T follicular helper cell (primary cell): ENCODE results near the gene TSC22D4.

Experiments
- DNase-seq: peaks from one replicate; pipeline ENCODE4 v3.0.0-alpha.2; 2020; ENCODE audit warnings: low read depth

TSC22D4 gene

GRCh38 chr7:100492738-100493475, 13.9 kb upstream of the TSC22D4 start:
- no peak for DNase-seq

DNA sequence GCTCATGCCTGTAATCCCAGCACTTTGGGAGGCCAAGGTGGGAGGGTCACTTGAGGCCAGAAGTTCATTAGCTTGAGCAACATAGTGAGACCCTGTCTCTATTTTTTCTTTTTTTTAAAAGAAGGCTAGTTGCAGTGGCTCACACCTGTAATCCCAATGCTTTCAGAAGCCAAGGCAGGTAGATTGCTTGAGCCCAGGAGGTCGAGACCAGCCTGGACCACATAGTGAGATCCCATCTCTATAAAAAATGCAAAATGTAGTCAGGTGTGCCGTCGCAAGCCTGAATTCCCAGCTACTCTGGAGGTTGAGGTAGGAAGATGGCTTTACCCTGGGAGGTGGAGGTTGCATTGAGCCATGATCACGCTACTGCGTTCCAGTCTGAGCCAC, 12.2 kb upstream of the TSC22D4 start:
- no peak for DNase-seq

- no peak for DNase-seq
Measured at GRCh38 chr7:100490483-100491191, 11.6 kb upstream of the TSC22D4 start.

DNA sequence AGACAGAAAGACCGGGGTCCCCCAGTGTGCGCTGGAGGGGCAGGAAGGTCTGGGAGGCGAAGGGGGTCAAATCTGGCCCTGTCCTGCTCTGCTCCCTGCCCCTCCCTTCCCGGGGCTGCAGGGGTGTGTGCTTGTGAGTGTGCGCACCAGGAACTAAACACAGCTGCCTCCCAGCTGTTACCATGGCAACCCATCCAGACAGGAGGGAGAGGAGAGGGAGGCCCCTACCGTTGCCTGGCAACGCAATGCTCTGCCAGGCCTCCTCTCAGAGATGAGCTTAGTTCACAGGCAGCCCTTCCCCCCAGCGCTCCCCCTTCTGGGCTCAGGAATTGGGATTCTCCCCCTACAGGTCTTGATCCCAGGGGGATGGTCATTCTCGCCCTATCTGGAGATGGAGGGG, 10.8 kb upstream of the TSC22D4 start:
- DNase-seq: peak; percentile 47

DNA sequence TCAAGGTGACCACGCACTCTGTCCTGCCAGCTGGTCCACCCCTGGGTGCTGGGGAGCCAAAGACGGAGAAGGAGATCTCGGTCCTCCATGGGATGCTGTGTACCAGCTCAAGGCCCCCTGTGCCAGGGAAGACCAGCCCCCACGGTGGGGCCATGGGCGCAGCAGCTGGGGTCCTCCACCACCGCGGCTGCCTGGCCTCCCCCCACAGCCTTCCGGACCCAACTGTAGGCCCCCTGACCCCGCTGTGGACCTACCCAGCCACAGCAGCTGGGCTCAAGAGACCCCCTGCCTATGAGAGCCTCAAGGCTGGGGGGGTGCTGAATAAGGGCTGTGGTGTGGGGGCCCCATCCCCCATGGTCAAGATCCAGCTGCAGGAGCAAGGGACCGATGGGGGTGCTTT, 10.1 kb upstream of the TSC22D4 start:
- no peak for DNase-seq

DNA sequence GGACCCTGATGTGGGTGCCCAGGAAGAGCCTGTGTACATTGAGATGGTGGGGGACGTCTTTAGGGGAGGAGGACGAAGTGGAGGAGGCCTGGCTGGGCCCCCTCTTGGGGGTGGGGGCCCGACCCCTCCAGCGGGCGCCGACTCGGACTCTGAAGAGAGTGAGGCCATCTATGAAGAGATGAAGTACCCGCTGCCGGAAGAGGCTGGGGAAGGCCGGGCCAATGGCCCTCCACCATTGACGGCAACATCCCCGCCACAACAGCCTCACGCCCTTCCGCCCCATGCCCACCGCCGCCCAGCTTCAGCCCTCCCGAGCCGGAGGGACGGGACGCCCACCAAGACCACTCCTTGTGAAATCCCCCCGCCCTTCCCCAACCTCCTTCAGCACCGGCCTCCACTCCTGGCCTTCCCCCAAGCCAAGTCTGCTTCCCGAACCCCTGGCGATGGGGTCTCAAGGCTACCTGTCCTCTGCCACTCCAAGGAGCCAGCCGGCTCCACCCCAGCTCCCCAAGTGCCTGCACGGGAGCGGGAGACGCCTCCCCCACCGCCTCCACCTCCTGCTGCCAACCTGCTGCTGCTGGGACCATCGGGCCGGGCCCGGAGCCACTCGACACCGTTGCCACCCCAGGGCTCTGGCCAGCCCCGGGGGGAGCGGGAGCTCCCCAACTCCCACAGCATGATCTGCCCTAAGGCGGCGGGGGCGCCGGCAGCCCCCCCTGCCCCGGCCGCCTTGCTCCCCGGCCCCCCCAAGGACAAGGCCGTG, 9.5 kb upstream of the TSC22D4 start:
- DNase-seq: no peak

- no peak for DNase-seq
Measured at GRCh38 chr7:100486753-100487446, 7.9 kb upstream of the TSC22D4 start.

DNA sequence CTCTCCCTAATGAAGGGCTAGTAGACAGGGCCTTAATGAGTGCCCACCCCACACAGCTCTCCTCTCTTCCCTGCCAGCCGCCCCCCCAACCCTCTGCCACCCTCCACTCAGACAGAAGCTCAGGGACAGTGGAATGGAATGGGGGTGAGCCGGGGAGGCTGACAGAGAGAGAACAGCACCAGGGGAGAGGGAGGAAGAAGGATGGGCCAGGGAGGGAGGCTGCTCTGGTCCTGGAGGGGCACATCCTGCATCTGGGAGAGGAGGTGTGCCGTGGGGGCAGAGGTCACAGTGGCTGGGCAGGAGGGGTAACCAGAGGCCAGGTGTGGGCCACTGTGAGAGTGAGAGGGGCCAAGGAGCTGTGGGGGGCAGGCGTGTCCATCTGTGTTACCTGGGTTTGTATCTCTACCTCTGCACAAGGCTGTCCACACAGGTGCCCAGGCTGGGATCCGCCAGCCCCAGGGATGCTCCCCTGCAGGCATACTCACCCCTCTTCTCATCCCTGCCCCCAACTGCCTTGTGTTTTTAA, 7.2 kb upstream of the TSC22D4 start:
- DNase-seq: no peak

DNA sequence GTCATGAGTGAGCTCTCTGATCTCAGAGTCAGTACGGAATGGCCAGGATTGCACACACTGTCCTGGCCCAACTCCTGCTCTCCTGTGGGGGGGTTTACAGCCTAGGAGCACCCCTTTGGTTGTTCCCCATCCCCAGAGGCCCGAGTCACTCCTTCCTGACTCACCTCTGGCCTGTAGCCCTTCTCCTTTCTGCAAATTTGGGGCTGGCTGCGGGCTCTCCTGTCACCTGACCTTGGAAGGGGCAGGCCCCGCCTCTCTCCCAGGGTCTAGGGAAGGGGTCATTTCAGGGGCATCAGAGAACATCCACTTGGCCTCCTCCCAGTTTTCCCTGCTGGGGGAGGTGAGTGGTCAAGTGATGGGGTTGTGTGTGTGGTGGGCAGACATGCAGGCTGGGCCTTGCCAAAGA, 6.5 kb upstream of the TSC22D4 start:
- DNase-seq: no peak

DNA sequence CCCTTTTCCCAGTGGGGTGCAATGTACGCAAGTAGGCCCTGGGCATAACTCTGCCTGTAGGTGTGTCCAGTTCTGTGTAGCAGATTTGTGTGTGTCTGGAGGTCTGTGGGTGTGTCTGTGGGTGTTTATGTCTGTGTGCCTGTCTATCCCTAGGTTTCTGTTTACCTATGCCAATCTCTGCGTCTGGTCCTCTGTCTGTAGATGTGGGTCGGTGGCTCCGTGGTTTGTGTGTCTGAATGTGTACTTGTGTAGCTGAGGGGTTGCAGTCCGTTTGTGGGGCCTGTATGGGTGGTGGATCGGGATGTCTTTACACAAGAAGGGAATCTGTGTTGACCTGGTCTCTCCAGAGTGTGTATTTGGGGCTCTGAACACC, 5.6 kb upstream of the TSC22D4 start:
- no peak for DNase-seq

DNA sequence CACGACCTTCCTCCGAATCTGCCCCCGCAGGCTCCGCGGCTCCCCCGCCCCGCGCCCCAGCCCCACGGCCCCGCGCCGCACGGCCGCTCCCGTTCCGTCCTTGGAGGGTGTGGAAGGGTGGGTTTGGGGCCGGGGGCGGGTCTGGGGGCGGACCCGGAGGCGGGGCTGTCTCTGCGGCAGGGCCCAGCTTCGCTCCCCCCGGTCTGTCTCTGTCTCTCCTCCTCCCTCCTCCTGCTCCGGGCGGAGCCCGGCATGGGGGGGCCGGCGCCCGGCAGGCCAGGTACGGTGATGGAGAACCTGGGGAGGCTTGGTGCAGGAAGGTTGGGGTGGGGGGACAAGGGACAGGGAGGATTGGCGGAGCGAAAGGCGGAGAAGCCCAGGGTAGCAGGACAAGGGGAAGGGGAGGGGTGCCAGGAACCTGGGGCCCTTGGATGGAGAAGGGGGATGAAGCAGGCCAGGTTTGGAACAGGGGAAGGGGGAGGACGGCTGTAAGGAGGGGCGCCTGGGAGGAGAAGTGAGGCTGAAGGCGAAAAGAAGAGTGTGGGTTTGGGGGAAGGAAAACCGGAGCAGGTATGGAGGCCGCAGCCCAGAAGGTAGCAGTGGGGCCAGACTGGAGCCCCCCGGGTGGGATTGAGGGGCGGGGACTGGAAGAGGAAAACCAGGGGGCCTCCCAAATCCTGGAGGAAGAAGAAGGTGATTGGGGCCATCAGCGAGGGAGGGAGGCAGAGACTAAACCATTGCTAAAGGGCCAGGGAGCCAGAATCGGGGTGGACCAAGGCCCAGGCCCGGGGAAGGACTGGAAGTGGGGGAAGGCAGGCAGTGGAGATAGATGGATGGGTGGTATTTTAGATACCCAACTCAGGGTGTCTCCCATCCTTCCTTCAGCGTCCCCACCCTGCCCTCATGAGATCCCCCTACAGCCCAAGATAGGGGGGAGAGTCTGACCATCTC, 5.0 kb upstream of the TSC22D4 start, which contains the start of gene NYAP1:
NYAP1 (plus strand) TSS at position 206 of the 951 bp plus-strand sequence. CDS start 1,385 bp downstream, outside the sequence.
- peak; percentile 47 for DNase-seq

DNA sequence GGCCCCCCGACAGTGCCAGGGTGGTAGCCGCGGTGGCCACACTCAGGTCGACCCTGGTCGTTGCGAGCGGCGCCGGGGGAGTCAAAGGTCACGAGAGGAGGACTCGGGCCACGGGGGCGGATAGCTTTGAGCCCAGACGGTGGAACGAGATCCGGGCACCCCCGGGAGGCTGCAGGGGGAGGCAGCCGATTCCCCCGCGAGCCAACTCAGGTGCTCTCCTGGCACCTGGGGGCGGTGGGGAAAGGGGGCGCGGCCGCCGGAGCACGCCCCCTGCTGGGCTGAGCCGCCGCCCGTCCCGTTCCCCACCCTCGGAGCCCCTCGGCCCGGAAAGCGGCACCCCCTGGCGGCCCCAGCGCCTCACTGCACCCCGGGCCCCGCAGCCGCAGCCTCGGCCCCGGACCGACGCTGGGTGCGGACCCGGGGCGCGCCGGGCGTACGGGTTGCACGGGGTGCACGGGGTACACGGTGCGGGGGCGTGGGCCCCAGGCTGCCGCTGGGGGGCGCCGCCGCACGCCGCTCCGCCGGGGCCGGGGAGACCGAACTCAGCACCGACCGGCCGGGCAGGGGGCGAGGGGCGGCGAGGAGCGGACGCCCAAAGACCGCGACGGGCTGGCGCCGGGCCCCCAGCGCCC, 4.2 kb upstream of the TSC22D4 start:
- DNase-seq: peak; percentile 71

- no peak for DNase-seq
Measured at GRCh38 chr7:100482728-100483089, 3.7 kb upstream of the TSC22D4 start.

DNA sequence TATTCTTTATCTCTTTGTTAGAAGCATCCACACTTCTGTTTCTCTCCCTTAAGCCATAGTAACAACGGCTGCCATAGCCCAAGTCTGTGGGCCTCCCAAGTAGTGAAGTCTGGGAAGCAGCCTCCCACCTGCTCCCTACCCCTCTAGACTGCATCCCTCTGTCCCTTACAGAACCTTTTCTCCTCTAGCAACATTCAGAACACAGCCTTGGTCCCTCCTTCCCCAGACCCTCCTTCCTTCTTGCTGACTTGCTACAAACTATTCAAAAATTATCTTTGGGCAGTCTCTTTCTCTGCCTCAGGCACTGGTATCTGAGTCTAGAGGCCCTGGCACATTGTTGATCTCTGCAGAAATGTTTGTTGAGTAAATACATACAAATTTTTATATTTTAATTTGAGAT, 2.5 kb upstream of the TSC22D4 start:
- no peak for DNase-seq

GRCh38 chr7:100477871-100478267, 1.1 kb downstream of the TSC22D4 start:
- DNase-seq: no peak

DNA sequence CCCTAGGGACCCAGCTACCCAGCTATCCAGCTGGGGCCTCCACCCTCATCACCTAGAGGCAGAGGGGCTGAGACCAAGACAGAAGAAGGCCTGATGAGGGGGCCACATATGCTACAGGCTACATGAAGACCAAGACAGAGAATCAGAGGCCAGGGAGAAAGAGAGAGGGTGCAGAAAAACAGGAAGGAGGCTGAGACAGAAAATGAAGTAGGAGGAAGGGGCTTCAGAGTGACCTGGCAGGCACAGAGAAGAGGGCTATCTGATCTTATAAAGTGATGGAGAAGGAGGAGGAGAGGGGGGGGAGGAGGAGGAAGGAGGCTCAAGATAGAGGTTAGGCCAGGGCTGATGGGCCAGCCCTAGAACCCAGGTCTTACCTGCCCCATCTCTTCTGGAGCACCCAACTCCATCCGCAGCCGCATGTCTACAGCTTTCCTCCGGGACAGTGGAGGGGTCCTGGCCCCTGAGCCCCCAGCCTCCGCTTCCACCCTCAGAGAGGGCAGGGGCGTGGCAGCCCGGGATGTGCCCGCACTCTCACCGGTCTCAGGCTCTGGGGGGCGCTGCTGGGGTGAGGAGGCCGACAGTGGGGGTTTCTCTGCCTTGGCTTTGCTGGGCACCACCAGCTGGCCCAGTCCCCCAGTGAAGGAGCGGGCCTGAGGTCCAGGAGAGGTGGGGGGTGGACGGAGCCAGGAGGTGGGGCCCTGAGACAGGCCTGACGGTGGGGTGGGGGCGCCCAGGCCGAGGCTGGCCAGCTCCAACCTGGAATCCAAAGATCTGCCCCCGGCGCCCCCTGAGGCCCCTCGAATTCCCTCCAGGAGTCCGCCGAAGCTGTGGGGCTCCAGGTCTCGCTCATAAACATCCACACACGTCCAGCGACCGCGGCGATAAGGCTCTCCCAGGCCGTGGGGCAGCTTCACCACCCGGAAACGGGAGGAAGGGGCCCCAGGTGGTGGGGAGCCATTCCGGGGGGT, 1.8 kb downstream of the TSC22D4 start:
- peak; percentile 20 for DNase-seq

GRCh38 chr7:100476101-100476780, 2.8 kb downstream of the TSC22D4 start:
- DNase-seq: no peak

- DNase-seq: no peak
Measured at GRCh38 chr7:100475549-100475948, 3.5 kb downstream of the TSC22D4 start.
